Amygdala (tissue), 56 donors: Measurements from ENCODE around the gene HNRNPR.

Source experiments
- DNase-seq, 56 donors: peaks; one replicate each; lab custom pipeline; 2025; lab: John Stamatoyannopoulos, UW

HNRNPR gene

DNA sequence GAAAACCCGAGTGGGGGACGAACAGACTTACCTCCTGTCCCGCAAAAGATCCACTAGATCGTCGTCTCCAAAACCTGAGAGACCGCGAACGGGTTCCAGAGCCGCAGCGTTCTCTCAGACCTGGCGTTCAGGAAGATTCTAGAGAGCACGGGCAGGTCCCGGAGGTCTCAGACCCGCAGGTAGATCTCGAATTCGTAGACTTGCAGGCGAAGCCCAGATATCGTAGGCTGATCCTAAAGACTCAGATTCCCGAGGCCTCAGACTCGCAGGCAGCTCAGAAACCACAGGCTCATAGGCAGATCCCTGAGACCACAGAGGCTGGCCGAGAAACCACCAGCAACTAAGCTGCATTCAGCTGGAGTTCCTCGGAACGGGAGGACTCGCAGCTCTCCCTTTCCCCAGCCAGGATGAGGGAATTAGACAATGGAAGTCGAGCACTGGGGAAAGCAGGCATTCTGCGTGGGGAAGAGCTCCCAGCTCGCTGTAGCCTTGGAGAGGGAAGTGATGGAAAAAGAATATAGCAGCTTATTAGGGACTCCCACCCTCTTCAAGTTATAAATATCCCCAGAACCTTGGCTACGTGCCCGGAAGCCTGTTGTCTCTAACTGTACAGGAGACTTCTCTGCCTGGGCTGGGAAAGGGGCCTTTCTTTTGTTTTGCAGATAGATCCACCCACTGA, 25.4 kb upstream of the HNRNPR start, which contains the start of gene ZNF436:
TSS of gene ZNF436 (minus strand) at position 502 of the 679 bp plus-strand sequence. CDS start 1,831 bp downstream, outside the sequence.
- peak in 50 of 56 donors; percentile 16 to 84 (median 60) for DNase-seq

- DNase-seq = peak; percentile 37 to 93 (median 80)
These were observed 24.7 kb upstream of the HNRNPR start for GRCh38 chr1:23368562-23369334.

- peak; percentile 84 to 99 (median 98) for DNase-seq
These were observed 23.9 kb upstream of the HNRNPR start for GRCh38 chr1:23367791-23368561.

GRCh38 chr1:23367451-23367790, 23.3 kb upstream of the HNRNPR start:
- DNase-seq = peak in 1 of 56 donors; percentile 35

DNA sequence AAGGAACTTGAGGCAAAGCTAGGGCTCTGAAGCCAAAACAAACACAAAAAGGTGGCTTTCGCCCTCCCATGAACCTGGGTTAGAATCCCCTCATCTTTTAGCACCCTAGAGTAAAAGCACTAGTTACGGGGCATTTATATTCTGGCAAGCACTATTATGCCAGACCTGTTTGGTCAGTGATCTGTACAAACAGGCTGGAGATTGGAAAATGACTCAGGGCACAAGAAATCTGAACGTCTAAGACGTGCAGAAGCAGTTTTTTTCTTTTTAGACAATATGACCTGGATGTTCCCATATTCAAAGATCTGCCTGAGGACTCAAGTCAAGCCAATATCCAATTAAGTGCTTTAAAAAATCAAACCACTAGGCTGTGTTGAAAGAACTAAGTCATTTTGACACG, 22.5 kb upstream of the HNRNPR start:
- no peak for DNase-seq

DNA sequence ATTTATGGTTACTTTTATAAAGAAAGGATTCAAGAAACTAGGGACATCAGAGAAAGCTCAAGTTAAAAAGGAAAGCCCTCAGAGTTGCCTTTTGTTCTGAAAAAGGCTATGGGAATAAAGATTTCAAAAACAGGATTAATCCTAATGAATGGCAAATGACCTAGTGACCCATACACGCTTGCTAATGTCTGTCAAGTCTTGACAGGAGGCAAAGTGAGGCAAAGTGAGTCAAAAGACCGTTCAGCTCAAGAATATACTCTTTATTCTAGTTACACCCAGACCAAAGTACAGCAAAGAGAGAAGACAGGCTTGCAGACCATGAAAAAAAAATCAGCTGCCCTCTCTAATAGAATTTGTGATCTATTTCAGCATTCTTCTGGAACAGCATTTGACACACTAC, 22.1 kb upstream of the HNRNPR start:
- no peak for DNase-seq

GRCh38 chr1:23362218-23362713, 18.2 kb upstream of the HNRNPR start:
- DNase-seq = no peak

DNA sequence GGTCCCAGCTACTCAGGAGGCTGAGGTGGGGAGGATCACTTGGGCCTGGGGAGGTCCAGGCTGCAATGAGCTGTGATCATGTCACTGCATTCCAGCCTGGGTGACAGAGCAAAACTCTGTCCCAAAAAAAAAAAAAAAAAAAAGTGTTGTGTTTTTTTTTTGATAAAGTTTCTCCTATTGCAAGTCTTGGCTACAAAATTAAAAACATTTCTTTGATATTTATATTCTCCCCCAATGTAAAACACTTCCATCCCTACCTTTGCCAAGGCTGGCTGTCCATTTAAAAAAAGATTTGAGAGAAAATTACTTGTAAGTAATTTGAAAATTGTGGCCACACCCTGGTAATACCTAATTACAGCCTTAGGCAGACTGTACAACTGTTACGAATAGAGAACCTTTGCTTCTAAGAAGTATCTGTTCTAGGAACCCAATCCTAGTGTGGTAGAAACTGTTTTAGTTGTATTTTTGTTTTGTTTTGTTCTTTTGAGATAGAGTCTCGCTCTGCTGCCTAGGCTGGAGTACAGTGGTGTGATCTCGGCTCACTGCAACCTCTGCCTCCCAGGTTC, 14.3 kb upstream of the HNRNPR start:
- DNase-seq = no peak

DNA sequence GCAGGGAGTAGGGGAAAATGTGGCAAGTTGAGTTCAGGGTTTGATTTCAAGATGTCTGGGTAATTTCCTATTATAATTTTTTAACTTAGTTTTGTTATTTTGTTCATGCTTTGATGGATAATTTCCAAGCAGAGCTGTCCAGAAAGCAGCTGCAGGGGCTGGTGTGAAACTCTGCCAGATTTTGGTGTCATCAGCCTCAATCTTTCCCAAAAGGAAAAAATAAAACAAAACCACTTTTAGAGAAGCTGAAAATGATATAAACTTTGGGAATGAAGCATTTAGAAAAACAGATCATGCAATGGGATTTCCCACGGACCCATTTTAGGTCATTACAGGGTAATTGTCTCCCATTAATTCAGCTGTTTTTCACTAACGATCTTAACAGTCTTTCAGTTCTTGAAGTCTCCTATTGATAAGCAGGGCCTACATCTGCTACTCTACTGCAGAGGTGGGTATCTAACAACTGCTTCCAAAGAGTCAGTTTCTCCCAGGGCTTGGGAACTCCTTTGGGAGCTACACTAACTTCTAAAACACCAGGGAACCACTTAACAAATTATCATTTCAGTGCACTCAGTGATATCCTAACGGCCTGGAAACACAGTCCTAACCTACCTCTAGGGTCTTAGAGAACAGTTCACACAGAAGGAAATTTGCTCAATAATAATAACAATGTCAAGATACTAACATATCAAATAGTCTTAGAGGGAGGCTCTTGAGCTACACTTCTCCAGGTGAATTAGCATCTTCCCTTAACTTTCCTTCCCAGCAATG, 13.2 kb upstream of the HNRNPR start:
- DNase-seq = peak in 2 of 56 donors; percentile 16 to 18

DNA sequence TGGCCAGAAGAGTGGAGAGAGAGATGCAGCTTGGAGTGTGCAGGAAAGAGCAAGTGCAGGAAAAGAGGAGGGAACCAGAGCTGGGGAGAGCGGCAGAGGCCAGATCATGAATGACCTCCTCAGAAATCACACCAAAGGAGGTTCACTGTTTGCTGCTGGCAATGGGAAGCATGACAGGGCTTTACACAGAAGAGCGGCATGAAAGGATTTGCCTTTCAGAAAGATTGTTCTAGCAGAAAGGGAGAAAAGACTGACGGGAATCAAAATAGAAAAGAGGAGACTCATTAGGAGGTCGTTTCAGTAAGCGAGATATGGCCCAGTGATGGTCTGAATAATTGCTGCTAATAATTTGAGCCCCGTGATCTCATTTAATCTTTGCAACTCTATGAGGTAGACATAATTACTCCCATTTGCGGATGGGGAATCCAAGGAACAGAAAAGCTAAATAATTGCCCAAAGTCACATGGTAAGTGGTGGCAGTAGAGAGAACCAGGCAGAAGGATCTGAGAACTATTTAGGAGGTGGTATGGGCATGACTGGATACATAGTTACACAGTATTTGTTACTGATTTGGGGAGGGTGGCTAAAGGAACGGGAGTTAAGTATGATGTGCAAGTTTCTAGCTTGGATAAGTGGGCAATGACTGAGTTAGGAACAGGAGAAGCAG, 12.5 kb upstream of the HNRNPR start:
- DNase-seq = peak in 16 of 56 donors; percentile 6 to 58 (median 20)

- DNase-seq = no peak
These were observed 10.2 kb upstream of the HNRNPR start for GRCh38 chr1:23354245-23354644.

- DNase-seq = no peak
These were observed 8.1 kb upstream of the HNRNPR start for GRCh38 chr1:23352096-23352695.

DNA sequence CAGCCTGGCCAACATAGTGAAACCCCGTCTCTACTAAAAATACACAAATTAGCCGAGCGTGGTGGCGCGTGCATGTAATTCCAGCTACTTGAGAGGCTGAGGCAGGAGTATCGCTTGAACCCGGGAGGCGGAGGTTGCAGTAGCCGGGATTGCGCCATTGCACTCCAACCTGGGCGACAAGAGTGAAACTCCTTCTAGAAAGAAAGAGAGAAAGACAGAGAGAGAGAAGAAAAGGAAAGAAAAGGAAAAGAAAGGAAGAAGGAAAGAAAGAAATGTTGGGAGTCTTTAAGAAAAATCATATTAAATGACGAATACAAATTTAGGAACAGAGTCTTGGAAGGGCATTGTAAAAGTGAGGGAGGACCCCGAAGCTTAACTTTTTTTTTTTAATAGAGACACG, 1.8 kb upstream of the HNRNPR start:
- no peak for DNase-seq

GRCh38 chr1:23344987-23345472, 946 bp upstream of the HNRNPR start:
- DNase-seq = peak in 1 of 56 donors; percentile 28

- peak in 14 of 56 donors; percentile 29 to 68 (median 41) for DNase-seq
These were observed 618 bp downstream of the HNRNPR start for GRCh38 chr1:23343221-23344110.

GRCh38 chr1:23341931-23342692, 2.0 kb downstream of the HNRNPR start:
- DNase-seq = no peak

- DNase-seq = no peak
These were observed 4.5 kb downstream of the HNRNPR start for GRCh38 chr1:23339632-23340031.
